Measurements from ENCODE around the gene CACNA1B. TPM values are rescaled to one million over a fixed set of nuclear protein-coding genes. Genes with fewer than 3 reads are reported as not detected.

CACNA1B gene
- total RNA-seq, 5 donors from 2014 or later (not counting 1 experiment from before 2014, with no cell fraction given) = 0.03 to 0.09 (median 0.03) TPM; not detected in 2

- WGBS (ENCODE audit: insufficient coverage) = 74% methylated on average over 5 of the region's 6 CpGs
- H3K4me3 ChIP-seq (ENCODE audit: control insufficient read depth in 1 of 2, extremely low read depth in 1 of 2, low read length in 1 of 2) = no peak overlapping the region
- no peaks in the 10 kb centered on the region for H3K36me3 ChIP-seq (ENCODE audit: control insufficient read depth in 2 of 2, extremely low read depth in 1 of 2, insufficient read depth in 1 of 2, low read length in 1 of 2)
- H3K9me3 Mint-ChIP-seq = peaks cover 0 to 15% (median 8%) of the 10 kb centered on the region in 3 donors
- DNase-seq = peak in 1 of 35 experiments; percentile 4
- H3K36me3 Mint-ChIP-seq = no peaks in the 10 kb centered on the region
- H3K27ac Mint-ChIP-seq = no peak overlapping the region
- no peak overlapping the region for H3K4me3 Mint-ChIP-seq
- peaks cover 30 to 54% of the 10 kb centered on the region in 2 donors for H3K27me3 Mint-ChIP-seq
- ChIA-PET POLR2A (no interaction called here), CTCF (interaction anchor here in 1 of 2 donors (0.6 kb wide), 1 partner anchor 365 kb away, joined by 3 read pairs; no protein-coding TSS in a partner anchor)
- no peak for ATAC-seq (replicated peaks in 1 of 4)
- no peak overlapping the region for H3K27ac ChIP-seq (ENCODE audit: low read length)
- H3K9me3 ChIP-seq = no peaks in the 10 kb centered on the region
- H3K27me3 ChIP-seq (replicated peaks in 1 of 2; ENCODE audit: control insufficient read depth in 2 of 2, extremely low read depth in 1 of 2, insufficient read depth in 2 of 2, low read length in 1 of 2) = peaks cover 0 to 29% of the 10 kb centered on the region in 2 experiments
- no peaks in the 10 kb centered on the region for H3K4me1 Mint-ChIP-seq
- no peaks in the 10 kb centered on the region for H3K4me1 ChIP-seq (ENCODE audit: control insufficient read depth in 1 of 2, extremely low read depth in 1 of 2, insufficient read depth in 2 of 2, low read length in 2 of 2)
These were observed 159.6 kb downstream of the CACNA1B start for GRCh38 chr9:138037140-138037539.

DNA sequence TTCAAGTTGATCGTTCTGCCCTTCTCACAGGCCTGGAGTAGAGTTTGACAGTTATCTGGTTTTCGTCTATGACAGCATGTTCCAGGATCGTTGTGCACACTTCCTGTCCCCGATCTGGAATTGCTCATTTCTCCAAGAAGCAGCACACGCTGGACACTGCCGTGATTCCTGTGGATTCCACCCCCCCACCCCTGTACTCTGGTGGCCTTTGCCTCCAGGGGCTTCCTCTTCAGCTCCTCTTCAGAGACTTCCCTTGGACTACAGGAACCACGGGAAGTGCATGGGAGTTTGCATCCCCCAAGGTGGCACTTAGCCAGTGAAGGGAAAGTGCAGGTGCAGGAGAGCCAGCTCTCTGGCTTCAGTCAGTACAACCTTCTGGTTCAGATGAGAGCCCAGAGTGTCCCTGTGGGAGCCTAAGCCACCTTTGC lies 160.7 kb downstream of the CACNA1B start:
- H3K36me3 ChIP-seq (ENCODE audit: control insufficient read depth in 2 of 2, extremely low read depth in 1 of 2, insufficient read depth in 1 of 2, low read length in 1 of 2) = no peaks in the 10 kb centered on the region
- POLR2A ChIA-PET = no interaction called here
- Mint-ChIP-seq H3K4me1 (no peaks in the 10 kb centered on the region), H3K4me3 (no peak overlapping the region), H3K36me3 (no peaks in the 10 kb centered on the region), H3K9me3 (peaks cover 0 to 4% (median 0%) of the 10 kb centered on the region in 3 donors), H3K27me3 (peaks cover 26 to 47% of the 10 kb centered on the region in 2 donors), H3K27ac (no peak overlapping the region)
- no peak overlapping the region for H3K4me3 ChIP-seq (ENCODE audit: control insufficient read depth in 1 of 2, extremely low read depth in 1 of 2, low read length in 1 of 2)
- no peak for ATAC-seq (replicated peaks in 1 of 4)
- H3K9me3 ChIP-seq = no peaks in the 10 kb centered on the region
- CTCF ChIA-PET = no interaction called here
- H3K27me3 ChIP-seq (replicated peaks in 1 of 2; ENCODE audit: control insufficient read depth in 2 of 2, extremely low read depth in 1 of 2, insufficient read depth in 2 of 2, low read length in 1 of 2) = peaks cover 0 to 32% of the 10 kb centered on the region in 2 experiments
- WGBS (ENCODE audit: insufficient coverage) = 64% methylated on average over 5 of the region's 7 CpGs
- DNase-seq = peak in 1 of 35 experiments; percentile 11
- no peaks in the 10 kb centered on the region for H3K4me1 ChIP-seq (ENCODE audit: control insufficient read depth in 1 of 2, extremely low read depth in 1 of 2, insufficient read depth in 2 of 2, low read length in 2 of 2)
- H3K27ac ChIP-seq (ENCODE audit: low read length) = no peak overlapping the region

- no peak for DNase-seq
- POLR2A ChIA-PET = no interaction called here
- Mint-ChIP-seq H3K4me1 (no peaks in the 10 kb centered on the region), H3K27me3 (peaks cover 22 to 43% of the 10 kb centered on the region in 2 donors), H3K4me3 (no peak overlapping the region), H3K27ac (no peak overlapping the region), H3K36me3 (no peaks in the 10 kb centered on the region), H3K9me3 (no peaks in the 10 kb centered on the region)
- CTCF ChIA-PET = no interaction called here
- H3K4me1 ChIP-seq (ENCODE audit: control insufficient read depth in 1 of 2, extremely low read depth in 1 of 2, insufficient read depth in 2 of 2, low read length in 2 of 2) = no peaks in the 10 kb centered on the region
- no peak overlapping the region for H3K4me3 ChIP-seq (ENCODE audit: control insufficient read depth in 1 of 2, extremely low read depth in 1 of 2, low read length in 1 of 2)
- H3K9me3 ChIP-seq = no peaks in the 10 kb centered on the region
- no peaks in the 10 kb centered on the region for H3K36me3 ChIP-seq (ENCODE audit: control insufficient read depth in 2 of 2, extremely low read depth in 1 of 2, insufficient read depth in 1 of 2, low read length in 1 of 2)
- 93% methylated on average over 6 of the region's 17 CpGs for WGBS (ENCODE audit: insufficient coverage)
- peaks cover 0 to 34% of the 10 kb centered on the region in 2 experiments for H3K27me3 ChIP-seq (replicated peaks in 1 of 2; ENCODE audit: control insufficient read depth in 2 of 2, extremely low read depth in 1 of 2, insufficient read depth in 2 of 2, low read length in 1 of 2)
- no peak for ATAC-seq (replicated peaks in 1 of 4)
- no peak overlapping the region for H3K27ac ChIP-seq (ENCODE audit: low read length)
These were observed 163.2 kb downstream of the CACNA1B start for GRCh38 chr9:138040446-138041430.

- Mint-ChIP-seq H3K4me3 (no peak overlapping the region), H3K36me3 (no peaks in the 10 kb centered on the region), H3K27me3 (peaks cover 15 to 31% of the 10 kb centered on the region in 2 donors), H3K27ac (no peak overlapping the region), H3K9me3 (no peaks in the 10 kb centered on the region), H3K4me1 (no peaks in the 10 kb centered on the region)
- WGBS (ENCODE audit: insufficient coverage) = no CpG with 5 or more reads among the region's 7 CpGs
- ChIA-PET POLR2A (no interaction called here), CTCF (no interaction called here)
- ATAC-seq (replicated peaks in 1 of 4) (no peak), DNase-seq (no peak)
- H3K4me1 ChIP-seq (ENCODE audit: control insufficient read depth in 1 of 2, extremely low read depth in 1 of 2, insufficient read depth in 2 of 2, low read length in 2 of 2) = no peaks in the 10 kb centered on the region
- H3K36me3 ChIP-seq (ENCODE audit: control insufficient read depth in 2 of 2, extremely low read depth in 1 of 2, insufficient read depth in 1 of 2, low read length in 1 of 2) = no peaks in the 10 kb centered on the region
- peaks cover 0 to 40% of the 10 kb centered on the region in 2 experiments for H3K27me3 ChIP-seq (replicated peaks in 1 of 2; ENCODE audit: control insufficient read depth in 2 of 2, extremely low read depth in 1 of 2, insufficient read depth in 2 of 2, low read length in 1 of 2)
- H3K9me3 ChIP-seq = no peaks in the 10 kb centered on the region
- H3K27ac ChIP-seq (ENCODE audit: low read length) = no peak overlapping the region
- no peak overlapping the region for H3K4me3 ChIP-seq (ENCODE audit: control insufficient read depth in 1 of 2, extremely low read depth in 1 of 2, low read length in 1 of 2)
These were observed 164.6 kb downstream of the CACNA1B start for GRCh38 chr9:138042146-138042545.

DNA sequence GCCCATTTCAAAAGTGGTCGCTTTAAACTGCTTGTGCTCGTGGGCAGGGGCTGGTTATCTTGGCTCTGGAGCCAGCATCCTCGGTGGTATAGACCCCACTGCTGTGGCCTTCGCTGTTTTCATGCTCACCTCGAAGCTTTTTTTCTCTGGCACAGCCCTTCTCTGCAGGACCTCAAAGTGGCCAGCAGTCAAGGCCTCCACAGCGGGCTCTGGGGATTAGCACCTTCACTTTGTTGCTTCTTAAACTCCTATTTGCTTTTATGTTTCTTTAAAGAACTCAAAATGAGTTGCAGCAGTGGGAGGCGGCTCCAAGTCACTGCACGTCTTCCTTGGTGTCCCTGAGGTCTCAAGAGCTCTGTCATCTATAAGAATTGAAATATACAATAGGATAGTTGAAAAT lies 165.1 kb downstream of the CACNA1B start:
- ATAC-seq (replicated peaks in 1 of 4) (no peak), DNase-seq (no peak)
- no peak overlapping the region for H3K27ac ChIP-seq (ENCODE audit: low read length)
- Mint-ChIP-seq H3K9me3 (no peaks in the 10 kb centered on the region), H3K36me3 (no peaks in the 10 kb centered on the region), H3K4me1 (no peaks in the 10 kb centered on the region), H3K4me3 (no peak overlapping the region), H3K27ac (no peak overlapping the region), H3K27me3 (peaks cover 15 to 26% of the 10 kb centered on the region in 2 donors)
- no peaks in the 10 kb centered on the region for H3K4me1 ChIP-seq (ENCODE audit: control insufficient read depth in 1 of 2, extremely low read depth in 1 of 2, insufficient read depth in 2 of 2, low read length in 2 of 2)
- no peak overlapping the region for H3K4me3 ChIP-seq (ENCODE audit: control insufficient read depth in 1 of 2, extremely low read depth in 1 of 2, low read length in 1 of 2)
- 59% methylated on average over 5 of the region's 8 CpGs for WGBS (ENCODE audit: insufficient coverage)
- POLR2A ChIA-PET = no interaction called here
- H3K9me3 ChIP-seq = no peaks in the 10 kb centered on the region
- peaks cover 0 to 37% of the 10 kb centered on the region in 2 experiments for H3K27me3 ChIP-seq (replicated peaks in 1 of 2; ENCODE audit: control insufficient read depth in 2 of 2, extremely low read depth in 1 of 2, insufficient read depth in 2 of 2, low read length in 1 of 2)
- no peaks in the 10 kb centered on the region for H3K36me3 ChIP-seq (ENCODE audit: control insufficient read depth in 2 of 2, extremely low read depth in 1 of 2, insufficient read depth in 1 of 2, low read length in 1 of 2)
- CTCF ChIA-PET = no interaction called here

- Histone ChIP-seq H3K4me1 (ENCODE audit: control insufficient read depth in 1 of 2, extremely low read depth in 1 of 2, insufficient read depth in 2 of 2, low read length in 2 of 2) (no peaks in the 10 kb centered on the region), H3K4me3 (ENCODE audit: control insufficient read depth in 1 of 2, extremely low read depth in 1 of 2, low read length in 1 of 2) (no peak overlapping the region), H3K27ac (ENCODE audit: low read length) (no peak overlapping the region), H3K9me3 (no peaks in the 10 kb centered on the region), H3K36me3 (ENCODE audit: control insufficient read depth in 2 of 2, extremely low read depth in 1 of 2, insufficient read depth in 1 of 2, low read length in 1 of 2) (no peaks in the 10 kb centered on the region), H3K27me3 (replicated peaks in 1 of 2; ENCODE audit: control insufficient read depth in 2 of 2, extremely low read depth in 1 of 2, insufficient read depth in 2 of 2, low read length in 1 of 2) (peaks cover 0 to 37% of the 10 kb centered on the region in 2 experiments)
- DNase-seq (no peak), ATAC-seq (replicated peaks in 1 of 4) (no peak)
- H3K4me1 Mint-ChIP-seq = no peaks in the 10 kb centered on the region
- ChIA-PET CTCF (no interaction called here), POLR2A (no interaction called here)
- no peak overlapping the region for H3K4me3 Mint-ChIP-seq
- no peaks in the 10 kb centered on the region for H3K36me3 Mint-ChIP-seq
- no peaks in the 10 kb centered on the region for H3K9me3 Mint-ChIP-seq
- H3K27ac Mint-ChIP-seq = no peak overlapping the region
- 69% methylated on average over 10 of the region's 12 CpGs for WGBS (ENCODE audit: insufficient coverage)
- H3K27me3 Mint-ChIP-seq = peaks cover 15 to 23% of the 10 kb centered on the region in 2 donors
These were observed 165.5 kb downstream of the CACNA1B start for GRCh38 chr9:138043061-138043410.

Measured in T-cell (primary cell).